Panc1 (cell line): ENCODE measurements around the gene RAD51D. TPM values are rescaled to one million over a fixed set of nuclear protein-coding genes. Genes with fewer than 3 reads are reported as not detected.
A peak's percentile ranks its signal among the peaks of the same experiment; 100 is the strongest.
"Not testable (repeated sequence)": the region's sequence is repeated elsewhere in the genome, so short reads cannot be mapped to it uniquely, and the experiment has no call there.

ENCODE experiments used
- ATAC-seq: fragments of 200-7000 bp; cut with Tn5 transposase; 2 replicates; pipeline ENCODE4 v1.9.1; 2020; ENCODE audit warnings: mild to moderate bottlenecking, moderate library complexity
- BruUV-seq: library from RNA; stranded (reverse); fragments of 400-500 nt; replicated peaks from 2 replicates; lab custom pipeline; 2021; lab: Mats Ljungman, UMichigan
- CTCF ChIA-PET: fragments of 300-600 bp; sonication (Branson Sonifier 250); formaldehyde crosslinking; loops from one replicate; lab custom pipeline; 2022; ENCODE audit warnings: antibody characterized with exemption; lab: Charles Lee
- POLR2A ChIA-PET: fragments of 300-600 bp; sonication (Branson Sonifier 250); formaldehyde crosslinking; loops from one replicate; lab custom pipeline; 2022; ENCODE audit warnings: antibody characterized with exemption; lab: Charles Lee
- DNase-seq: peaks from one replicate; pipeline ENCODE4 v3.0.0-alpha.2; 2010; ENCODE audit warnings: low read depth, low spot score
- H3K27ac ChIP-seq: 2 replicates; pipeline ENCODE4 v1.5.1; 2011; ENCODE audit warnings: mild to moderate bottlenecking, low read length, inconsistent platforms
- H3K27me3 ChIP-seq: fragments of 200-500 bp; sonication (Bioruptor generic); 2 replicates; pipeline ENCODE4 v1.6.0; 2014; ENCODE audit warnings: low read length, inconsistent platforms; ENCODE audit not compliant: control insufficient read depth, insufficient read depth
- H3K36me3 ChIP-seq: fragments of 200-500 bp; sonication (Bioruptor generic); 2 replicates; pipeline ENCODE4 v1.5.1; 2014; ENCODE audit warnings: inconsistent platforms, mild to moderate bottlenecking, low read length, moderate library complexity; ENCODE audit not compliant: control insufficient read depth, insufficient read depth
- H3K4me1 ChIP-seq: 2 replicates; pipeline ENCODE4 v1.5.1; 2011; ENCODE audit warnings: inconsistent platforms, mild to moderate bottlenecking, low read length, moderate library complexity; ENCODE audit not compliant: control insufficient read depth, insufficient read depth
- H3K4me3 ChIP-seq, 2 experiments: 2 replicates each; pipeline ENCODE4 v1.5.1; 2011 to 2012; ENCODE audit warnings: low read depth in 2 of 2, low read length in 2 of 2, mild to moderate bottlenecking in 2 of 2, inconsistent platforms in 1 of 2, moderate library complexity in 1 of 2
- H3K9me3 ChIP-seq: fragments of 200-500 bp; sonication (Bioruptor generic); 2 replicates; pipeline ENCODE4 v1.5.1; 2014; ENCODE audit warnings: low read depth, mild to moderate bottlenecking, inconsistent platforms, low read length, moderate library complexity; ENCODE audit not compliant: control insufficient read depth, insufficient read depth
- POLR2AphosphoS5 ChIP-seq: IDR thresholded peaks from 2 replicates; pipeline ENCODE4 v1.6.1; 2012; ENCODE audit warnings: mild to moderate bottlenecking, low read depth, low read length, moderate library complexity
- SIN3A ChIP-seq: IDR thresholded peaks from 2 replicates; pipeline ENCODE4 v1.6.1; 2012; ENCODE audit warnings: low read depth, mild to moderate bottlenecking, low read length, moderate library complexity, borderline replicate concordance; ENCODE audit not compliant: insufficient read depth
- TCF7L2 ChIP-seq: IDR thresholded peaks from 2 replicates; pipeline ENCODE4 v1.6.1; 2011; ENCODE audit warnings: mild to moderate bottlenecking, low read depth, low read length, inconsistent platforms
- in situ Hi-C: cut with HindIII; loops from 2 replicates; pipeline ENCODE4 v1.10.0; 2016; ENCODE audit warnings: low sequenced_read_pairs, low pct_unique_long_range_greater_than_20kb
- intact Hi-C: fragments of 100-400 bp; cut with micrococcal nuclease; formaldehyde crosslinking; loops from one replicate; pipeline ENCODE4 v1.10.0; 2022; ENCODE audit not compliant: unreplicated experiment
- total RNA-seq: library from RNA; stranded (reverse); gene quantifications from one replicate; pipeline ENCODE4 v1.2.1, GENCODE V29; 2021; ENCODE audit not compliant: unreplicated experiment
- TF ChIP-seq, protein P1 (sequence below), 2 experiments: IDR thresholded peaks; 2 replicates each; pipeline ENCODE4 v1.6.1; 2011 to 2012; ENCODE audit warnings: low read depth in 2 of 2, control low read depth in 1 of 2, low read length in 1 of 2, mild to moderate bottlenecking in 1 of 2, moderate library complexity in 1 of 2; ENCODE audit not compliant: insufficient read depth in 1 of 2
- TF ChIP-seq, protein P2 (sequence below): fragments of 450-650 bp; IDR thresholded peaks from 2 replicates; pipeline ENCODE4 v1.5.1; 2017; ENCODE audit warnings: mild to moderate bottlenecking

Gene RAD51D
- total RNA-seq, 1 experiment from 2014 or later = 25.9 TPM

DNA sequence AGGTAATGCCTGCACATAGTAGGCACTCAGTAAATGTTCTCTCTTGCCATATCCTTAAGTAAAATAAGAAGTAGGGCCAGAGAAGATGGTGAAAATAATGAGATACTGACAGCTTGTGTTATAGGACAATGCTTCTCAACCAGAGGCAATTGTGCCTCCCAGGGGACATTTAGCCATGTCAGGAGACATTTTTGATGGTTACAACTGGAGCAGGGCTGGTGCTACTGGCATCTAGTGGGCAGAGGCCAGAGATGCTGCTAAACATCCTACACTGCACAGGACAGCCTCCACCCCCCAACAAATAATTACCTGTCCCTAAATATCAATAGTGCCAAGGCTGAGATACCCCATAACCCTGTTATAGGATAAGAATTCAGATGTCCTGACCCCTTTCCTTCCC lies 1.7 kb downstream of the RAD51D start:
- ATAC-seq = no peak
- Histone ChIP-seq H3K4me1 (peaks cover 11% of the 10 kb centered on the region; the same call in 1 of the 2 replicates), H3K9me3 (no peaks in the 10 kb centered on the region), H3K27ac (0 out of 2 replicates have a peak overlapping the region, but pooled peaks have one; percentile 6), H3K36me3 (no peaks in the 10 kb centered on the region), H3K4me3 (peak overlapping the region in 1 of 2 experiments; percentile 68; a peak in 1 of 4 replicates), H3K27me3 (no peaks in the 10 kb centered on the region)
- BruUV-seq = no TSS peak
- CTCF ChIA-PET = interaction anchor here (1.4 kb wide), 1 partner anchor 119 kb away, joined by 3 read pairs; no protein-coding TSS in a partner anchor
- POLR2A ChIA-PET = interaction anchor here (0.6 kb wide), 1 partner anchor 621 kb away, joined by 3 read pairs; no protein-coding TSS in a partner anchor
- in situ Hi-C loops = no loop called here
- intact Hi-C loops = loop anchor here (2.0 to 5.0 kb wide), 3 partner anchors 119 to 696 kb away; no protein-coding TSS in a partner anchor
- no peak for DNase-seq
- TF ChIP-seq TCF7L2 (no peak), POLR2AphosphoS5 (no peak), SIN3A (no peak)
- TF ChIP-seq, protein P1, sequence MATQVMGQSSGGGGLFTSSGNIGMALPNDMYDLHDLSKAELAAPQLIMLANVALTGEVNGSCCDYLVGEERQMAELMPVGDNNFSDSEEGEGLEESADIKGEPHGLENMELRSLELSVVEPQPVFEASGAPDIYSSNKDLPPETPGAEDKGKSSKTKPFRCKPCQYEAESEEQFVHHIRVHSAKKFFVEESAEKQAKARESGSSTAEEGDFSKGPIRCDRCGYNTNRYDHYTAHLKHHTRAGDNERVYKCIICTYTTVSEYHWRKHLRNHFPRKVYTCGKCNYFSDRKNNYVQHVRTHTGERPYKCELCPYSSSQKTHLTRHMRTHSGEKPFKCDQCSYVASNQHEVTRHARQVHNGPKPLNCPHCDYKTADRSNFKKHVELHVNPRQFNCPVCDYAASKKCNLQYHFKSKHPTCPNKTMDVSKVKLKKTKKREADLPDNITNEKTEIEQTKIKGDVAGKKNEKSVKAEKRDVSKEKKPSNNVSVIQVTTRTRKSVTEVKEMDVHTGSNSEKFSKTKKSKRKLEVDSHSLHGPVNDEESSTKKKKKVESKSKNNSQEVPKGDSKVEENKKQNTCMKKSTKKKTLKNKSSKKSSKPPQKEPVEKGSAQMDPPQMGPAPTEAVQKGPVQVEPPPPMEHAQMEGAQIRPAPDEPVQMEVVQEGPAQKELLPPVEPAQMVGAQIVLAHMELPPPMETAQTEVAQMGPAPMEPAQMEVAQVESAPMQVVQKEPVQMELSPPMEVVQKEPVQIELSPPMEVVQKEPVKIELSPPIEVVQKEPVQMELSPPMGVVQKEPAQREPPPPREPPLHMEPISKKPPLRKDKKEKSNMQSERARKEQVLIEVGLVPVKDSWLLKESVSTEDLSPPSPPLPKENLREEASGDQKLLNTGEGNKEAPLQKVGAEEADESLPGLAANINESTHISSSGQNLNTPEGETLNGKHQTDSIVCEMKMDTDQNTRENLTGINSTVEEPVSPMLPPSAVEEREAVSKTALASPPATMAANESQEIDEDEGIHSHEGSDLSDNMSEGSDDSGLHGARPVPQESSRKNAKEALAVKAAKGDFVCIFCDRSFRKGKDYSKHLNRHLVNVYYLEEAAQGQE (IDR thresholded peaks at IDR 0.05; ENCODE audit: insufficient read depth in 1 of 2, low read depth in 2 of 2, low read length in 1 of 2) = no peak
- TF ChIP-seq, protein P2, sequence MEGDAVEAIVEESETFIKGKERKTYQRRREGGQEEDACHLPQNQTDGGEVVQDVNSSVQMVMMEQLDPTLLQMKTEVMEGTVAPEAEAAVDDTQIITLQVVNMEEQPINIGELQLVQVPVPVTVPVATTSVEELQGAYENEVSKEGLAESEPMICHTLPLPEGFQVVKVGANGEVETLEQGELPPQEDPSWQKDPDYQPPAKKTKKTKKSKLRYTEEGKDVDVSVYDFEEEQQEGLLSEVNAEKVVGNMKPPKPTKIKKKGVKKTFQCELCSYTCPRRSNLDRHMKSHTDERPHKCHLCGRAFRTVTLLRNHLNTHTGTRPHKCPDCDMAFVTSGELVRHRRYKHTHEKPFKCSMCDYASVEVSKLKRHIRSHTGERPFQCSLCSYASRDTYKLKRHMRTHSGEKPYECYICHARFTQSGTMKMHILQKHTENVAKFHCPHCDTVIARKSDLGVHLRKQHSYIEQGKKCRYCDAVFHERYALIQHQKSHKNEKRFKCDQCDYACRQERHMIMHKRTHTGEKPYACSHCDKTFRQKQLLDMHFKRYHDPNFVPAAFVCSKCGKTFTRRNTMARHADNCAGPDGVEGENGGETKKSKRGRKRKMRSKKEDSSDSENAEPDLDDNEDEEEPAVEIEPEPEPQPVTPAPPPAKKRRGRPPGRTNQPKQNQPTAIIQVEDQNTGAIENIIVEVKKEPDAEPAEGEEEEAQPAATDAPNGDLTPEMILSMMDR = no peak; the same call in 1 of the 2 replicates

DNA sequence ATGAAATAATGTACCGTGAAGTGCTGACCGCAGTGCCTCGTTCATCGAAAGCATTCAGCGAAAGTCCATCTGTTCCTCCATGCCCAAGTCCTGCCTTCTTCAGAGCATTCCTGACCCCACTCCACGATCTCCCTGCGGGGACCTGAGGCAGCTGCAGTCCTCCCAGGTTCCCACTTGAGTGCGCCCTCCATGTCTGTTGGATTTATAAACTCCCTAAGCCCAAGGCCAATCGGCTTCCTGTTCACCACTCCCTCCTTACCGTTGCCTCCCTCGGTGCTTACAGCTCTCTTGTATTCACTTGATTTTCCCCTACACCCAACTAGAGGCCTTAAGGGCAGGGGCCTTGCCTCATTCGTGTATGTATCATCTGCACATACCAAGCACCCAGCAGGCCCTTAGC lies 2.8 kb downstream of the RAD51D start:
- BruUV-seq = no TSS peak
- no peak overlapping the region for H3K4me3 ChIP-seq
- TF ChIP-seq, protein P1 (IDR thresholded peaks at IDR 0.05; ENCODE audit: insufficient read depth in 1 of 2, low read depth in 2 of 2, low read length in 1 of 2) = no peak
- TF ChIP-seq, protein P2 = no peak
- TF ChIP-seq POLR2AphosphoS5 (no peak), TCF7L2 (no peak), SIN3A (no peak)
- ChIA-PET CTCF (no interaction called here), POLR2A (interaction anchor here (0.7 kb wide), 1 partner anchor 53 kb away, joined by 4 read pairs; no protein-coding TSS in a partner anchor)
- H3K27me3 ChIP-seq = no peaks in the 10 kb centered on the region
- H3K4me1 ChIP-seq = peaks cover 11% of the 10 kb centered on the region; the same call in 1 of the 2 replicates
- in situ Hi-C loops = no loop called here
- DNase-seq (no peak), ATAC-seq (no peak)
- no peak overlapping the region for H3K27ac ChIP-seq
- H3K9me3 ChIP-seq = no peaks in the 10 kb centered on the region
- no peaks in the 10 kb centered on the region for H3K36me3 ChIP-seq
- intact Hi-C loops = loop anchor here (5.0 kb wide), 2 partner anchors 575 to 695 kb away; no protein-coding TSS in a partner anchor

DNA sequence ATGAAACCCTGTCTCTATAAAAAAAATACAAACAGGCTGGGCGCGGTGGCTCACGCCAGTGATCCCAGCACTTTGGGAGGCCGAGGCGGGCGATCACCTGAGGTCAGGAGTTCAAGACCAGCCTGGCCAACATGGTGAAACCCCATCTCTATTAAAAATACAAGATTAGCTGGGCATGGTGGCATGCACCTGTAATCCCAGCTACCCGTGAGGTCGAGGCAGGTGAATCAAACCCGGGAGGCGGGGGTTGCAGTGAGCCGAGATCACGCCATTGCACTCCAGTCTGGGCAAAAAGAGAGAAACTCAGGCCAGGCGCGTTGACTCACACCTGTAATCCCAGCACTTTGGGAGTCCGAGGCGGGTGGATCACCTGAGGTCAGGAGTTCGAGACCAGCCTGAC lies 8.9 kb downstream of the RAD51D start:
- H3K27me3 ChIP-seq, CTCF ChIA-PET, ATAC-seq, in situ Hi-C loops, H3K4me3 ChIP-seq, H3K4me1 ChIP-seq, BruUV-seq, H3K36me3 ChIP-seq, H3K9me3 ChIP-seq, intact Hi-C loops, H3K27ac ChIP-seq, DNase-seq, POLR2A ChIA-PET: not testable (repeated sequence)
